HG02943 (cell line): ENCODE results near the gene NSUN4.

ENCODE experiments used
- ATAC-seq: cut with Tn5 transposase; IDR thresholded peaks from one replicate; pipeline ENCODE4 v1.9.1; 2021; ENCODE audit warnings: mild to moderate bottlenecking, low read depth, moderate library complexity; ENCODE audit not compliant: unreplicated experiment

The NSUN4 gene

GRCh38 chr1:46404482-46405196, 64.0 kb downstream of the NSUN4 start:
- ATAC-seq = no peak

GRCh38 chr1:46405197-46405555, 64.6 kb downstream of the NSUN4 start:
- no peak for ATAC-seq

- ATAC-seq = no peak
Observed at GRCh38 chr1:46405724-46406123, 65.1 kb downstream of the NSUN4 start.

GRCh38 chr1:46406881-46407608, 66.4 kb downstream of the NSUN4 start:
- ATAC-seq = no peak

GRCh38 chr1:46407636-46408035, 67.0 kb downstream of the NSUN4 start:
- ATAC-seq = no peak

- no peak for ATAC-seq
Observed at GRCh38 chr1:46408356-46409062, 67.9 kb downstream of the NSUN4 start.

GRCh38 chr1:46409063-46409372, 68.4 kb downstream of the NSUN4 start:
- no peak for ATAC-seq

GRCh38 chr1:46410156-46411009, 69.8 kb downstream of the NSUN4 start:
- no peak for ATAC-seq

GRCh38 chr1:46411010-46411405, 70.4 kb downstream of the NSUN4 start:
- no peak for ATAC-seq
